ENCODE data around the gene GPBP1L1. TPM values are rescaled to one million over a fixed set of nuclear protein-coding genes. Genes with fewer than 3 reads are reported as not detected.

The GPBP1L1 gene
- polyA plus RNA-seq, 3 donors: 110 to 117 (median 115) TPM

DNA sequence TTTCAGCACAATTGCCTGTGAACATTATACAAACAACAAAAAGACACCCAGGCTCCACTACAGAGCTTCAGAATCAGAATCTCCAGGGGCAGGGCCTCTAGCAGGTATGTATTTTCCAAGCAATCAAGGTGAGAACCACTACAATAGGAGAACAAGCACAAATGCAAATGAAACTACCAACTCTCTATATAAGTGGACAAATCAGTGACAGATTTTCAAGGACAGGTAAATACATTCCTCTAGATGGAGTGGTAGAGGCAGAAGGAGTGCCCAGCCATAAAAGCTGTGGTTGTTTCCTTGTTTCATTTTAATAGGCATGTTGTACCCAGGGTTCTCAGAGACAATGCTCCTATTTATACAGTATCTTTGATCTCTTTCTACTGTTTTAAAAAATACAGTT lies 42.4 kb downstream of the GPBP1L1 start:
- DNase-seq (ENCODE audit: low read depth in 3 of 3, low spot score in 2 of 3): peak in 1 of 3 donors; percentile 4

DNA sequence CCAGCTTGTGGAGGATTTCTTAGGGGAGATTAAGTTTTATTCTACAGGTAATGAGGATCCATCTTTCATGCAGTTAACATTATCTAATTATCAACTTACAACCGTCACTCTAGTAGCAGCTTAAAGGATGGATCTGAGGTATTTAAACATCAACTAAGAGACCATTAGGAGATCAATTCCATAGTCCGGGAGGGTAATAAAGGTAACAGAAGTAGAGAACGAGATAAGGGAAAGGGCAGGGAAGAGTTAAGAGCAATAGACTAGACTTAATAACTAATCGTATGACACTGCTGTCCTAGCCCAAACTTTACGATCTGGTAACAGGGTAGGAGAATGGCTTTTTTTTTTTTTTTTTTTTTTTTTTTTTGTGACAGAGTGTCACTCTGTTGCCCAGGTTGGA lies 43.0 kb downstream of the GPBP1L1 start:
- DNase-seq (ENCODE audit: low read depth in 3 of 3, low spot score in 2 of 3): no peak

DNA sequence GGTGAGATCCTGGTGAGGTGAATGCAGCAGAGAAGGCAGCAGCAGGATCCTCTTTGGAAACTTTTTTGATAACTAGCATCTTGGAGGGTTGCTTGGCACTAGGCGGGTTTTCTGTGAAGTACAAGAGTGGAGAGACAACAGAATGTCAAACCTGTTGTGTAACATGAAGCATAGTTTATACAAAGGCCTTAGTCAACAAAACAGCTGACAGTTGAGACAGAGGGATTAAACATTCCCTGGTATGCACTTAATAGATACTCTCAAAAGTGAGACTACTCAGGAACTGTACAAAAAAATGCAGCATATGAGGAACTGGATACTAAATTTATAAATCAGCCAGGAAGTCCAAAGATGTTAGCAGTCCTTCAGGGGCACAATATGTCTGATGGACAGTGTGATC lies 46.0 kb downstream of the GPBP1L1 start:
- no peak for DNase-seq (ENCODE audit: low read depth in 3 of 3, low spot score in 2 of 3)

DNA sequence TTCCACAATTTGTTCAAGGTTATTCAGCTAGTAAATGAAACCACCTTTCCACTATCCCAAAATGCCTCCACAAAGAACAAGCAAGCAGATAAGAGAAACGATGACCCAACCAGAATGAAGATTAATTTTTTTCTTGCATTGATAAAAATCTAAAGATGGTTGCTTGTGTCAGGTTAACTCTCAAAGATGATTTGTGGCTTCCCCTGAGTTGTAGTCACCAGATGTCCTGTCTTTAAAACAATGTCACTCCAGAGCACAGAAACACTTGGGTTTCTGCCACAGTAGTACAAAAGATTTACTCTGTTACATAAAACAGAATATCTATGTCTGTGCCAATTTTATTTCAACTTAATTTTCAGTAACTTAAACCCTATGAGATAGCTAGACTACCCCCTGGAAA lies 51.1 kb downstream of the GPBP1L1 start:
- no peak for DNase-seq (ENCODE audit: low read depth in 3 of 3, low spot score in 2 of 3)

DNA sequence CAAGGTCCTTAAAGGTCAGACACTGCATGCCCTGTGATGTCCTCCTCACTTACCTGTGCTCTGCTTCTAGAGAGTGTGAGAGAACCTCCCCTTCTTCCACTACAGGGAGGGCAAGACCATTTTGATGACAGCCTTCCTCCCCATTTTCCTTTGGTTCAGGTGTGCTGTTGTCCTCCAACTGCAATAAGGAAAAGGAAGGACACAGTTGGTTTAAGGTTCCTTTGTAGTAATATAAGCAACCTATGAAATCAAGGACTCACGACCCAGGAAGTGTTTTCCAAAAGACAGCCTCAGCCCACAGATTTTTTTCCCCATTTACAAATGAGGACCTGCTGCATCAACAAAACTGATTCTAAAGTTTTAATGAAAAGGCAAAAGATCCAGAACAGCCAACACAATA lies 55.9 kb downstream of the GPBP1L1 start:
- no peak for DNase-seq (ENCODE audit: low read depth in 3 of 3, low spot score in 2 of 3)

DNA sequence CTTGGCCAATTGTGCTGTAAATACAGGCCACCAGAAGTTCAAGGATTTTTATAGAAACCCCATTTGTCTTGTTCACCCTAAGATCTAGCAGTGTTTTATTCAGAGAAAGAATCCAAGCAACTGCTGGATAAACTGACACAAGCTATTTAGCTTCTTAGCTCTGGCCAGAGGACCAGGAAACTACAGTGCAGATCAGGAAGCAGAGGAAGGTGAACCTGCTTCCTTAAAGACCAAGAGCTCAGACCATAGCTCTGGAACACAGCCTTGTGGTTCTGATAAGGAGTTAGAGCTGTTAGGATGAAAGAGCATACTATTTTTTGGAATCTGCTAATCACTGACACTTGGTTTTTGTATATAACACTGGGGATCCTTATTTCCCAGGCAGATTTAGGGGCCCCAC lies 57.3 kb downstream of the GPBP1L1 start:
- no peak for DNase-seq (ENCODE audit: low read depth in 3 of 3, low spot score in 2 of 3)

DNA sequence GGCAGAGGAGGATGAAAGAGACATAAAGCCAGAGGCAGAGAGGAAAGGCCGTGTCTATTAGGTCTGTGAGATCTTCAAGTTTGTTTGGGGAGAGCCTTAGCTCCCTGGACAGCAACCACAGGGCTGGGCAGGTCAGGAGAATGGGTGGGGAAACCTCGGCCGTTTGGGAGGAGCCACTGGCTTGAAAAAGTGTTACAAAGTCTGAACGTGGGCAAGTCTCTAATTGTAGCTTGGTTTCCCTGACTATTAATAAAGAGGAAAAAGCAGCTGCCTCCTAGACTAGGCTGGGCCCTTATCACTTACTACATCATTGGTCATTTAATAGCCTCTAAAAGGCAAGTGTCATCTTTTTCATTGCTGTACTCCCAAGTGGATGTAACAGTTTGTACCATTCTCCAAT lies 62.4 kb downstream of the GPBP1L1 start, which contains the start of gene CCDC17:
TSS of gene CCDC17 (minus strand) at position 83 of the 400 bp plus-strand sequence. CDS start 145 bp downstream, outside the sequence.
- DNase-seq (ENCODE audit: low read depth in 3 of 3, low spot score in 2 of 3): no peak

DNA sequence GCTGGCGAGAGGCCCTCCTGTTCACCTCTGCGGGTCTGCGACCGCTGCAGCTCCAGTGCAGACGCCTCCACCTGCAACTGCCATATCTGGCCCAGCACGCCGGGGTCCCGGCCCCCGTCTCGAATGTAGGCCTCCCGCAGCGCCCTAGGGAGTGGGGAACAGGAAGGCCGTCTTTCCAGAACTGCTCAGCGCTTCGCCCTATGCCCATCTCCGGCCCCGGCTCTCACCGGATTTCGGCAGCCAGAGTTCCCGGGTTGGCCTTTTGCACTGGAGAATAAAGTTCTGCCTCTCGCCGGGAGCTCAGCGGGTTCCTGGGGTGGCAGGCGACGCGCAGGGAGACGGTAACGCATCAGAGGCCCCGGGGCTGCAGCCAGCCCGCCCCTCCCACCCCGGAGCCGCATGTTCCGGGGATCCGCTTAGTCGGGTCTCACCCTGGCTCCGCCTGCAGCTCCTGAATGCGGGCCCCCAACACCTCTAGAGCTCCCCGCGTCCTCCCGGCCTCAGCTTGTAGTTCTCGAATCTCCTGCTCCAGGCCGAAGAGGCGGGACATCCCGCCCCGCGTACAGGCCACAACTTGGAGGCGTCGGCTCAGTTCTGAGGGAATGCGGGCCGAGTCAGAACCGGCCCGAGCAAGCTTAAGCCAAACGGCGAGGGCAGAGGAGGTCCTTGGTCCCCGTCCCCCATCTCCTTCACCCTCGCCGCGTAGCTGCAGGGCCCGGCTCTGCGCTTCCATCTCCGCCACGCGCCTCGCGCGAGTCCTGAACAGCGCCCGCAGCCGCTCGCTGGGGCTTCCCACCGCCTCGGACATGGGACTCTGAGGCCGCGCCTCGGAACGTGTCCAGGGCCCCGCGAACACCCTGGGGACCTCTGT lies 63.6 kb downstream of the GPBP1L1 start:
- peak in 2 of 3 donors; percentile 10 to 21 for DNase-seq (ENCODE audit: low read depth in 3 of 3, low spot score in 2 of 3)

DNA sequence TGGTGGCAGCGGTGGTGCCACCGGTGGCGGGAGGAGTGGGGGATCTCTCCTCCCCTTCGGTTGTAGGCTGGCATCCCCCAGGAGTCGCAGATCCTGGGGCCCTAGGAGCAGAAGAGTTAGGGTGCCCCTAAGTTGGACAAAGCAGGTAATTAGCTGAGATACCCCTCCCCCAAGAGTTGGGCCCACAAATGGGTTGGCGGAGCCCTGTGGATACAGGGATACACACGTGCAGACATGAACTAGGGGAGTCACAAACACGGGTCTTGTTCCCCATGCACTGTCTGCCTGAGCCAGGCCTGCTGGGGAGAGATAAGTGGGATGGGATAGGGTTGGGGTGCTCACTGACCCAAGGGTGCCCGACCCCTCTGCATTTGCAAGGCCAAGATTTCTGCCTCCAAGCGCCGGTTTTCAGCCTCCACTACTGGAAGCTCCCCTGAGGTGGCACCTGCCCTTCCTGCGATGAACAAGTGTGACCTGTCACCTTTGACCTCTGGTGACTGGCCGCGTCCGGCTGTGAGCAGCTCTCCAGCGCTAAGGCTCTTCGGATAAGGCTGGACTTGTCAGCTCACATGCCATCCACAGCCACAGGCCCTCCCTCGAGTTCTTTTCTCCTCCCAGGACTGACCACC lies 64.3 kb downstream of the GPBP1L1 start:
- no peak for DNase-seq (ENCODE audit: low read depth in 3 of 3, low spot score in 2 of 3)

DNA sequence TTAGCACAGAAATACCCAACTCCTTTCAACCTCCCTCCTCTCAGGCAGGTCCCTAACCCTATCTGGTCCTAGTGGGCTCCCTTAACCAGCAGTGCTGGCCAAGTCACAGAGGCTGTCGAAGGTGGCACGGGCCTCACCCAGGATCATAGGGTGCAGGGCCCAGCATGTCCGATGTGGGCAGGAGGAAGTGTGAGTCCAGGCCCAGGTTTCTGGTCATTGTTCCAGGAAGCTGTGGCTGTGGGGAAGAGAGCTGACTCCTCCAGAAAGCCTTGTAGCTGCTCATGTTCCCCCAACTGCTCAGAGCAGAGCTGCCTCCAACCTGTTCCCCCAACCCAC lies 64.9 kb downstream of the GPBP1L1 start:
- no peak for DNase-seq (ENCODE audit: low read depth in 3 of 3, low spot score in 2 of 3)

DNA sequence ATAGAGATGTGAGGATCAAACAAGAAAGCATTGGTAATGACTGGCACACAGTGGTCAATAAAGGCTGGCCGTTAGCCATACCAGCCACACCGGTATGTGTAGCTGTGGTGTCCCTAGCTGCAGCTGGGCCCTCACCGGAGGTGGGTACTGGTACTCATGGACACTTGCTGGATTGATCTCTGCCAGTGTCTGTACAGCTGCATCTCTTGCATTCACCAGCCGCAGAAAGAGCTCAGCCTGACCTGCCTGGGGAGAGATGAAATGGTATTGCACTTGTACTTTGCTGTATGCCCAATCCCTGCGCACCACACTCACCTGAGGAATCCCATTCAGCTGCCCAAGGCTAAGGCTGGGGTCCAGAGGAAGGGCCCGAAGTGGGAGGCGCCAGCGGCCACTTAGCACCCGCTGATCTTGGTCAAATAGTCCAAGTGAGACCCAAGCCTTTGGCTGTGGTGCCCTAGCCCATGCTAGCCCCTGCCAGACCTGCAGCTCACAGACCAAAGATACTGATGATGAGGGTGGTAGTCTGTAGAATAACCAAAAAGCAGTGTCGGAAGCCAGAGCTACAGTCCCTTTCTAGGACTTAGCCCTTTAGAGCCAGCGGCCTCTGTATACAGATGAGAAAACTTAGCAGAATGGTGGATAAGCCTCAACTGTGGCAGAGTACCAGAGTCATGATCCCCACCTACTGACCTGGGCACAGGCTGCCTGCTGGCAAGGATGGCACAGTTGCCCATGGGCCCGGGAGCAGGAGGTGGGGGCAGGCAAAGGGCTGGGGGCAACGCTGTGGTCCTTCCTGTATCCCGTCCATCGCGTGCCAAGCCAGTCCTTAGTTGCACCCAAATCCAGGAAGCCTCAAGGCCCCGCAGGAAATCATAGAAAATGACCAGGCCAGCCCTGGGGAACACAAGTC lies 65.5 kb downstream of the GPBP1L1 start:
- DNase-seq (ENCODE audit: low read depth in 3 of 3, low spot score in 2 of 3): no peak

DNA sequence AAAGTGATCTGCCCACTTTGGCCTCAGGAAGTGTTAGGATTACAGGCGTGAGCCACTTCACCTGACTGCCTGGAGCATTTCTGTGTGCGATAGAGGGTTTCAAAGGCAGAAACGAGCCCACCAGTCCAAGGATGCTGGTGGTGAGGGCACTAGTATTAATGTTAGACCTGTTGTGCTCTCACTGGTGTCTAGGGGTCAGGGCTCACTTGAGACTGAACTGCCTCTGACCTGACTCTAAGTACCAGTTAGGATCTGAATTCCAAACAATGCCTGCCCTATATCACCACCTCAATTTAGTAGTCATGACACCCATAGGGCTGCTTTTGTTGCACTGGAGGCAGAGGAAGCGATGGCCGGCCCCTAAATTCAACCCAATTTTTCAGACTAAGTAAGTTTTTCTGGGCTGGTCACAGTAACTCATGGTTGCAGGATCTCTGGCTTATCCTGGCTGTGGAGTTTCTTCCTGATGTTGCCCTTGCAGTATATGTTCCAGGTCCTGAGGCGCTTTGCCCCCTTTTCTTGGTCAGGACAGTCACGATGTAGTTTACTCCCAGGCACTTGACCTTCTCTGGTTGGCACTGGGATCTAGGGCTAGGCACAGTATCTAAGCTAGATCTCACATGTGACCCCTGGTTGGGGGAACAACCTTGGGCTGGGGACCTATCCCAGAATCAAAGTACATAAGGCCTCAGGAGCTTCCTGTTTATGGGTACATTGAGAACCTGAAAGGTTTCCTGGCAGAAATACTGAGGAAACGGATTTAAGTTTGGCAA lies 67.0 kb downstream of the GPBP1L1 start:
- no peak for DNase-seq (ENCODE audit: low read depth in 3 of 3, low spot score in 2 of 3)

DNA sequence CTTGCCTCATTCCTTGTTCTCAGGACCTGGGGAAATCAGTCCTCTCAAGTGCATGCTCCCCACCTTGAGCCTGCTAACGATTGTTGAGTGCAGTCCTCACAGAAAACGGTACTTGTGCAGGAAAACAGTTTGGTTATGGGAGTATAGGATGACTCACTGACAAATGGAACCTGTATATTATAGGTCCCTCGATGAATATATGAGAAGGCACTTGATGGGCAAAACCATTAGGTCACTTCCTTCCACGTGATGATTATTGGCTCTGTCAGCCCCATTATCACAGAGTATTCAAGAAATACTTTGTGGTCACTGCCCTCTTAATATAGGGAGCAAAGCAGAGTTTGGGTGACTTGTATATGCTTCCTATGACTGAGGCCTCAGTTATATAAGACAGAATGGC lies 68.7 kb downstream of the GPBP1L1 start:
- DNase-seq (ENCODE audit: low read depth in 3 of 3, low spot score in 2 of 3): no peak

DNA sequence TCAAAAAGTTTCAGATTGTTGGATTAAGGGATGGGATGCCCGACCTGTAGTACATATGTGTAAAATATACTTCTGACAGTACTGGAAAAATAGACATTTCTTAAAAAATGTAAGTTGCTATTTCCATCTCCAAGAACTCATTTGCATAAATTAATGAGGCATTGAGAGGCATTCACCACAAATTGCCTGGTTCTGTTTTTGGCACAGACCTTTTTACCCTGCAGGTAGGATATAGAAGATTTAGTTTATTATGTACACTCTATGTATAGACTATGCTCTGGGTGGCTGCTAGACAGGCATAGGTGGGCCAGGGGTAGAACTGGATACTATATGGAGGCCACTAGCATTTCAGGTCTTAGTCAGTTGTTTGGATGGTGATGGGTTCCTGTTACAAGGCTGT lies 70.4 kb downstream of the GPBP1L1 start:
- no peak for DNase-seq (ENCODE audit: low read depth in 3 of 3, low spot score in 2 of 3)

DNA sequence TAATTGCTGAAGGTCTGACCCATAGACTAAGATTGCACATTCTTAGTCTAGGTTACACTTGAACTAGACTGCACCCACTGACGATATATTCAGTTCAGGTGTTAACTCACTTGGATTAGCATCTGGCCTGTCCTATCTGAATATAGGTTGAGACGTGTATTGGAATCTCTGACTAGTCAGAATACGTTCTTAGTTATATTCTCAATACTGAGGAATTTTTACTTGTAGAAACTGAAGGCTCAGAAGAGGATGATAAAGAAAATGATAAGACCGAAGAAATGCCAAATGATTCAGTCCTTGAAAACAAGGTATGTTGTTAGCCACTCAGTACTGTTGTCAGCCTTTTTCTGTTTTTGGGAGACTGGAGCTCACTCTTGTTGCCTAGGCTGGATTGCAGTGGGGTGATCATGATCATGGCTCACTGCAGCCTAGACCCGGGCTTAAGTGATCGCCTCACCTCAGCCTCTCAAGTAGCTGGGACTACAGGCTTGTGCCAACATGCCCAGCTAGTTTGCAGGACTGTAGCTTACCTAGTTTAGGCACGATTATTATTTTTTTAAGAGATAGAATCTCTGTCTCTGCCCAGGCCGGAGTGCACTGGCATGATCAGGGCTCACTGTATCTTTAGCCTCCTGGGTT lies 73.3 kb downstream of the GPBP1L1 start:
- no peak for DNase-seq (ENCODE audit: low read depth in 3 of 3, low spot score in 2 of 3)

DNA sequence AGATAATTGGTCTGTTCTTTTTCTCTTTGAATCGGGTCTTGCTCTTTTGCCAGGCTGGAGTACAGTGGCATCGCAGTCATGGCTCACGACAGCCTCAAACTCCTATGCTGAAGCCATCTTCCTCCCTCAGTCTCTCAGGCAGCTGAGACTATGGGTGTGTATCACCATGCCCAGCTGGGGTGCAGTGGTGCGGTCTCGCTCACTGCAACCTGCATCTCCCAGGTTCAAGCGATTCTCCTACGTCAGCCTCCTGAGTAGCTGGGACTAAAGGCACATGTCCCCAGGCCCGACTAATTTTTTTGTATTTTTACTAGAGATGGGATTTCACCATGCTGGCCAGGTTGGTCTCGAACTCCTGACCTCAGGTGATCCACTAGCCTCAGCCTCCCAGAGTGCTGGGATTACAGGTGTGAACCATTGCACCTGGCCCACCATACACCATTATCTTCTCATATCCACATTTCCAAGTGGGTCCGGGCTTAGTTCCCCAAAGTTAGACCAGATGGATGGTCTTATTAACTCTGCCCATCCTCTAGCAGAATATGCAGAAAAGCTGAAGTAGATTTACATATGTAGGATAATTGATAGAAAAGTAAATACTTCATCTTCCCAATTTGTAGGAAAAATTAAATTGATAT lies 75.6 kb downstream of the GPBP1L1 start:
- DNase-seq (ENCODE audit: low read depth in 3 of 3, low spot score in 2 of 3): no peak

DNA sequence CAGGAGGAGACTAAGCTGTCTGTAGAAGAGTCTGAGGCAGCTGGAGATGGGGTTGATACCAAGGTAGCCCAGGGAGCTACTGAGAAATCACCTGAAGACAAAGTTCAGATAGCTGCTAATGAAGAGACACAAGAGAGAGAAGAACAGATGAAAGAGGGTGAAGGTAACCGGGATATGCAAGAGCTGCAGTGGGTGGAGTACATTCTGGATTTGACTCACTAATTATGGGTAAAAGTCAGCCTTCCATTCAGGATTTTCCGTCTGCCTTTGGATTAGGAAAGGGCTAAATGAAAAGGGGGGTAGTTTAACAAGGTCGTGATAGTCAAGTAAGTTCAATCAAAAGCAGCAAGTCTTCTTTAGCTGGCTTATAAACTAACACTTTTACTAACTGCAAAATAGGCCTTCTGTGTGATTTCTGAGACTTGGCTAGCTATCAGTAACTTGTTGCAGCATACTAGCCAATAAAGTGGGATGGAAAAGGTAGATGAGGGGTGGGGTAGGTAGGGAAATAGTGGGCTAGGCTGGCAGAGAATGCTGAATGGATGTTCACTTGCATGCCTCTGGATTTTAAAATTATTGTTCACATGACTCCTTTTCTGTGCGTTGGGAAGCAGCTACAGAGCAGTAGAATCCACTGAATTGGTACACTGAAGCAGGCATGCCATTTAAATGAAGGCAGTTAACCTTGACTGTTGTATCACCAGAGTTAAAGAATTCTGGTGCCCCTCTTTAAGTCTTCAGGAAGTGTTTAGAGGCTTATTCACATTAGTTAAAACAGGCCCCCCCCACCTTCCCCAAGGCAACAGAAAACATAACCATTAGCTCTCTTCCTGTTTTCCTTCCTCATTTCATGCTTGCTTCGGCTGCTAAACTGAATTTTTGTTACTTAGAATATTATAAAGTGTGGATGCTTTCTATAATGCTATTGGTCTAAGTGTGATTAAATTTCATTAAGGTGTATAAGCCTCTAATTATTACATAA lies 77.9 kb downstream of the GPBP1L1 start:
- DNase-seq (ENCODE audit: low read depth in 3 of 3, low spot score in 2 of 3): no peak

DNA sequence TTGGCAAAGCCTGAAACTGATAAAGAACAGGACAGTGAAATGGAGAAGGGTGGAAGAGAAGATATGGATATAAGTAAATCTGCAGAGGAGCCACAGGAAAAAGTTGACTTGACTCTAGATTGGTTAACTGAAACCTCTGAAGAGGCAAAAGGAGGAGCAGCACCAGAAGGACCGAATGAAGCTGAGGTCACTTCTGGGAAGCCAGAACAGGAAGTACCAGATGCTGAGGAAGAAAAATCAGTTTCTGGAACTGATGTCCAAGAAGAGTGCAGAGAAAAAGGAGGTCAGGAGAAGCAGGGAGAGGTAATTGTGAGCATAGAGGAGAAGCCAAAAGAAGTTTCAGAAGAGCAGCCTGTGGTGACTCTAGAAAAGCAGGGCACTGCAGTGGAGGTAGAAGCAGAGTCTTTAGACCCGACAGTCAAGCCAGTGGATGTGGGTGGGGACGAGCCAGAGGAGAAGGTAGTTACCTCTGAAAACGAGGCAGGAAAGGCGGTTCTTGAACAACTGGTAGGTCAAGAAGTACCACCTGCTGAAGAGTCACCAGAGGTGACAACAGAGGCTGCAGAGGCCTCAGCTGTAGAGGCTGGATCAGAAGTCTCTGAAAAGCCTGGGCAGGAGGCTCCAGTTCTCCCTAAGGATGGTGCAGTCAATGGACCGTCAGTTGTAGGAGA lies 78.8 kb downstream of the GPBP1L1 start:
- DNase-seq (ENCODE audit: low read depth in 3 of 3, low spot score in 2 of 3): no peak
